Measurements from ENCODE around the gene EIF4EBP2.
A peak's percentile ranks its signal among the peaks of the same experiment; 100 is the strongest.

Gene EIF4EBP2

DNA sequence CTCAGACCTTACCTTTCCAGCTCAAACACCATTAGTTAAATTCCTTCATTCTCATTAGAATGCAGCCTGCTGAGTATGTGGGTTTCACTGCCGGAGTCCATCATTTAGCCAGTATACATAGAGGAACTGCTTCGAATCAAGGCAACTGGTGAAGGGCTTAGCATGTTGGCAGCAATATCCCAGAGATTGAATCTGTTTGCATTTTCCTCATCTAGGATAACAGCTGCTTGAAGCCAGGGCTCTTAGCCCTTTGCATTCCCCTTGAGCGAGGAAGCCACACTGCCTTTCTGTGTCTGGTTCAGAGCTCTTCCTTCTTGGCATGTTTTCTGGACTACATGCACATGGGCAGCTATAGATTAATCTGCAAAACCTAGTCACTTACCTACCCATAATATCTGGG is 22.9 kb downstream of the EIF4EBP2 start:
- H3K4me1 Mint-ChIP-seq: peaks cover 9% of the 10 kb centered on the region
- ATAC-seq (replicated peaks; ENCODE audit: extremely low read depth, poor library complexity, severe bottlenecking) (no peak), DNase-seq (ENCODE audit: low spot score in 2 of 2) (no peak)
- H3K9me3 Mint-ChIP-seq: no peaks in the 10 kb centered on the region
- H3K36me3 Mint-ChIP-seq (ENCODE audit: insufficient read depth): peaks cover 45% of the 10 kb centered on the region
- H3K27me3 Mint-ChIP-seq: no peaks in the 10 kb centered on the region
- H3K27ac Mint-ChIP-seq (ENCODE audit: low read depth): no peak overlapping the region
- no peak overlapping the region for H3K4me3 Mint-ChIP-seq

DNA sequence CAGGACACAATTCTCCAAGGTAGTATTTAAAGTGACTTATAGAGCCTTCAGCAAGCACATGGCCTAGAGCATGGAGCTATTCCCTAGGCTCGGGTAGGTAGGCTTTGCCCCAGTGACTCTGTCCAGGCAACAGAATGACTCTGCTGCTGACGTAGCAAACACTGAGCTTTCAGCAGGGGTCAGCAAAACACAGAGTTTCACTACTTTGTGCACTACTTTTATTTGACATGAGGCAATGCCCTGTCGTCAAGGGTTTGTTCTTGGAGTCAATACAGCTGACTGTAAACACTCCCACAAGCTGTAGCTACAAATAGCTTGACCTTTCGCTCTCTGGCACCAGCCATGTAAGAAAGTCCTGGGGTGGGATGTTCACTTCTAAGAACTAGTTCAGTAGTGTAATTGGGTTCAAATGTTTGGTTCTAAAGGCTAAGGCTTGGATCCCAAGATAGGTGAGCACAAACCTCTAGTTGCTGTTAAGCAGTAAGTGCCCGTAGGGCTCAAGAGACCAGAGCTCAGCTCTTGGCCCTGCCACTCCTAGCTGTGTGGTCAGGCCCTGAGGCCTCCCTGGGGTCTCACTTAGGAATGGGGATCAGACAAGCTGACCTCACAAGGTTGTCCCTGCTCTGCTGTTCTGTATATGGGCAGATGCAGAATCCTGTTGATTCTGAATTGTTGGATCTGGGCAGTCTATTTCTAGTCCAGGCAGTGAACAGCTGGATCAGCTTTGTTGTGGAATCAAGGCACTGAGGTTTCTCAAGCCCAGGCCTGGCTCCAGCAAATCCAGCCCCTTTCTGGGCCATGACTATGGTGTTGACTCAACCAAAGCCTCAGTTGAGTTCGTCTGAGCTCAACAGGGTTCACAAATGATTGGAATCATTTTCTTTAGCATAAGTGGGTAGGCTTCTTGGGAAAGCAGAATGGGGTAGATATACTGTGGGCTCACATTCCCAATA is 26.8 kb downstream of the EIF4EBP2 start:
- peaks cover 17% of the 10 kb centered on the region for H3K36me3 Mint-ChIP-seq (ENCODE audit: insufficient read depth)
- no peak overlapping the region for H3K4me3 Mint-ChIP-seq
- H3K4me1 Mint-ChIP-seq: peaks cover 7% of the 10 kb centered on the region
- no peak for DNase-seq (ENCODE audit: low spot score in 2 of 2)
- no peak for ATAC-seq (replicated peaks; ENCODE audit: extremely low read depth, poor library complexity, severe bottlenecking)
- no peak overlapping the region for H3K27ac Mint-ChIP-seq (ENCODE audit: low read depth)
- H3K9me3 Mint-ChIP-seq: no peaks in the 10 kb centered on the region
- H3K27me3 Mint-ChIP-seq: no peaks in the 10 kb centered on the region

DNA sequence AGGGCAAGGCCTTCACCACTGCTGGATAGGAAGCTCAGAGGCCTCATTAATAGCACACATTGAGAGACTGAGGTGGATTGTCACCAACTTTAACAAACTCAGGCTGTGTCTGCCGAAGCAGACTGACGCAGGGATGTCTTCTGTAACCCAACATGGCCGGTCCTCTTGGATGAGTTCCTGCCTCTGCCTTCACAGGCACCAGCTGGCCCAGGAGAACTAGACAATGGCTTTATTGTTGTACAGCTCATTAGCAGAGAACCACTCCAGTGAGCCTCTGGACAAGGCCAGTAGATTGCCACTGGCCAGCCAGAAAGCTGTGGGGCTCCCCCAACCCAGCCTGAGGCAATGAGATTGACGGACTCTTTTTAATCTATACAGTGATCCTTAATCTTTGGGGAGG is 28.2 kb downstream of the EIF4EBP2 start:
- DNase-seq (ENCODE audit: low spot score in 2 of 2) (no peak), ATAC-seq (replicated peaks; ENCODE audit: extremely low read depth, poor library complexity, severe bottlenecking) (no peak)
- H3K36me3 Mint-ChIP-seq (ENCODE audit: insufficient read depth): peaks cover 11% of the 10 kb centered on the region
- H3K27me3 Mint-ChIP-seq: no peaks in the 10 kb centered on the region
- H3K27ac Mint-ChIP-seq (ENCODE audit: low read depth): no peak overlapping the region
- H3K4me3 Mint-ChIP-seq: no peak overlapping the region
- peaks cover 7% of the 10 kb centered on the region for H3K4me1 Mint-ChIP-seq
- no peaks in the 10 kb centered on the region for H3K9me3 Mint-ChIP-seq

DNA sequence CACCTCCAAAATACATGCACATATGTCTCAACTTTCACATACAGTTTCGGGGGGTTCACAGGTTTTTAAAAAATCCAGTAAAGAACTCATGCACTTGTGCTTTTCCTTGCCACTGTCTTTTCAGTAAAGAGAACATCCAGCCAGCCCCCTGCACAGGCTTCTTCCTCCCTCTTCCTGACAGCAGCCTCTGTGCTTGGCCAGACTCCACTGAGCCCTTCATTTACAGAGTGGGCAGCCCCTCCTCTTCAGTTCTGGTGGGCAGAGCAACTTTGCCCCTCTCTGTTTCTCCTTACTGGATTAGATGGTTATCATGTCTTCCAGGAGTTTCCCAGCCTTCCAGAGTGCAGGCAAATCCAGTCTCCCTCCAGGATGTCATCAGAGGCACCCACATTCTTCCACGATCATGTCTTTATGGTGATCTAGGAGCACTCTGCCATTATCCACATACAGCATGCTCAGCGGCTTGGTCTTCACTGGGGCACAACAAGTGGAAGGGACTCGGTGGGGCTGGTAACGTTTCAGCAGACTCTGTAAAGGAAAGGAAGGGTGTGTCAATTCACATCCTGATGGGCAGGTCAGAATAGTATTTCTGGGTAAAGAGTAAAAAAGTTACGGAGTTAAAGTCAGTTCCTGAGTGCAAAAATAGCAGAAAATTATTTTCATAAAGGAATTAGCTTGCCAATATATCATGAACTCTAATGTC is 28.8 kb downstream of the EIF4EBP2 start:
- Mint-ChIP-seq H3K4me1 (peaks cover 7% of the 10 kb centered on the region), H3K9me3 (no peaks in the 10 kb centered on the region), H3K27me3 (no peaks in the 10 kb centered on the region), H3K27ac (ENCODE audit: low read depth) (peak overlapping the region; percentile 2), H3K4me3 (peak overlapping the region; percentile 33), H3K36me3 (ENCODE audit: insufficient read depth) (peaks cover 9% of the 10 kb centered on the region)
- no peak for ATAC-seq (replicated peaks; ENCODE audit: extremely low read depth, poor library complexity, severe bottlenecking)
- DNase-seq (ENCODE audit: low spot score in 2 of 2): no peak

DNA sequence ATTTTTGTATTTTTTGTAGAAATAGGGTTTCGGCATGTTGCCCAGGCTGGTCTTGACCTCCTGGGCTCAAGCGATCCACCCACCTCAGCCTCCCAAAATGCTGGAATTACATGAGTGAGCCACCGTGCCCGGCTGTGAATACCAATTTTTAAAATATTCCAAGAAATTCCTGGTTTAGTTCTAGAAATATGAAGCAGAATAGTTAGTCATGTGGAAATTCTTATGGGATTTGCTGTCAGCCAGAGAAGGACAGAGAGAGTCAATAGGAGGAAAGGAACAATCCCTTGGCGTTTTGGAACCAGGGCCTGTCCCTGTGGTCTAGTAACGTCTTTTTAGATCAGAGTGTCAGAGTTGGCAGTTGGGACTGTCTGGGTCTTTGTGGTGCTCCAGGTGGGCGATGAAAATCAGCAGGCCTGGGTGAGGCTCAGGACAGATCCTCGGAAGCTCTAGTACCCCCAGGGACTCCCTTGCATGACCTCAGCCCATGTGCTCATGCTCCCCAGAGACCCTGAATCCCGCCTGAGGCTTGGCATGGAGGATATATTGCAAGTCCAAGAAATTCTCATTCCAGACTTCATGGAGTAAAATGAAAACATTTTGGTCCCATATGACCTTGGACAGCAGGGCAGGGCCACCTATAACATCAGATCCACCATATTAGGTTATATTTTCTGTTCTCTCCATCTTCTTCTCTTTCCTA is 29.8 kb downstream of the EIF4EBP2 start:
- Mint-ChIP-seq H3K4me1 (peaks cover 7% of the 10 kb centered on the region), H3K9me3 (no peaks in the 10 kb centered on the region), H3K4me3 (no peak overlapping the region), H3K27me3 (no peaks in the 10 kb centered on the region), H3K27ac (ENCODE audit: low read depth) (no peak overlapping the region), H3K36me3 (ENCODE audit: insufficient read depth) (peaks cover 5% of the 10 kb centered on the region)
- ATAC-seq (replicated peaks; ENCODE audit: extremely low read depth, poor library complexity, severe bottlenecking): no peak
- no peak for DNase-seq (ENCODE audit: low spot score in 2 of 2)

DNA sequence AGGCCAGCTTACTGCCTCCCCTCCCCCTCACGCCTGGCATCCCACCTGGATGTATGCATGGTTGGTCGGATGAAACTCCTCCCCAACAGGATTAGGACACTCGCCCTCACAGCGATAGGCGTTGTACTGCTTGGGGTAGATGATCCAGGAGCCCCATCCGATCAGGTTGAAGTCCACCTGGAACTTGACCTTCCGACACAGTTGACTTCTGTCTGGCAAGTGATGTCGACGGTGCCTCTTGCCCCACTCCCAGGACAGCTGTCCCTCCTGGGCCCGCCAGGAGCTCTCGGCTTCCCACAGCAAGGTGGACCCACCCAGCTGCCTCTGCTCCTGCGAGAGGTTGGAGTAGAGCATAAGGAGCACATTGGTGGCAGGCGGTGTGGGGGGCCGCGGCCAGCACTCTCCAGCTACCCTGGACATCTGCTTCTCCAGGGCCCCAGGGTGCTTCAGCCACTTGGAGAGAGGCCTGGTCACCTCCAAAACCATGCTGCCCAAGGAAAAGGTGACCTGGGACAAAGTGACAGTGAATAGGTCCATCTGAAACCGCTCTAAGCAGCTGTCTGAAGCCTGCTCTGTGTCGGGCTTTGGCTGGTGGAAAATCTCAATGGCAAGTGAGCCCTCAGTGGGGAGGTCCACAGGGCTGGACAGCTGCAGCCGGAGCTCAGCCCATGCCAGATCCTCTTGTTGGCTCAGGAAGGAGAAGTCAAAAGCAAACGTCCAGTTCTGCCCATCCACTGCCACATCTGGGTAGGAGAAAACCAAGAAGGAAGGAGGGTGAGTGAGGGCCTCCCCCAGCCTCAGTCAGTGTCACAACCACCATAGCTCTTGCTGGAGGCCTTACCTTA is 31.5 kb downstream of the EIF4EBP2 start:
- peaks cover 13% of the 10 kb centered on the region for H3K27me3 Mint-ChIP-seq
- H3K4me3 Mint-ChIP-seq: no peak overlapping the region
- H3K9me3 Mint-ChIP-seq: no peaks in the 10 kb centered on the region
- H3K4me1 Mint-ChIP-seq: peaks cover 8% of the 10 kb centered on the region
- no peak overlapping the region for H3K27ac Mint-ChIP-seq (ENCODE audit: low read depth)
- no peak for ATAC-seq (replicated peaks; ENCODE audit: extremely low read depth, poor library complexity, severe bottlenecking)
- no peak for DNase-seq (ENCODE audit: low spot score in 2 of 2)
- H3K36me3 Mint-ChIP-seq (ENCODE audit: insufficient read depth): peaks cover 3% of the 10 kb centered on the region

DNA sequence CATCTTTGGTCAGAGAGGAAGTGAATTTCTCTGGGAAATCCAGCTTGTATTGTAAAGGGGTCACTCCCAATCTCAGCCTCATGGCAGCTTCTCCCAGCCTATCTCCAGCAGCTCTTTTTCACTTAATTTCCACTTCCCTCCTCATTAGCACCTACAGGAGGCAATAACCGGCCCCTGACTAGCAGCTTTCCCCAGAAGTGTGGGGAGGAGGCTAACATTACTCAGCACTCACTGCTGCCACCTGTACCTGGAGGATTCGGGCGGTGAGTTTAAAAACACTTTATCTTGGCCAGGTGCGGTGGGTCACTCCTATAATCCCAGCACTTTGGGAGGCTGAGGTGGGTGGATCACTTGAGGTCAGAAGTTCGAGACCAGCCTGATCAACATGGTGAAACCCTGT is 33.8 kb downstream of the EIF4EBP2 start:
- no peaks in the 10 kb centered on the region for H3K9me3 Mint-ChIP-seq
- no peak for ATAC-seq (replicated peaks; ENCODE audit: extremely low read depth, poor library complexity, severe bottlenecking)
- H3K36me3 Mint-ChIP-seq (ENCODE audit: insufficient read depth): peaks cover 4% of the 10 kb centered on the region
- no peak overlapping the region for H3K4me3 Mint-ChIP-seq
- peaks cover 26% of the 10 kb centered on the region for H3K4me1 Mint-ChIP-seq
- no peak for DNase-seq (ENCODE audit: low spot score in 2 of 2)
- no peak overlapping the region for H3K27ac Mint-ChIP-seq (ENCODE audit: low read depth)
- peaks cover 36% of the 10 kb centered on the region for H3K27me3 Mint-ChIP-seq

DNA sequence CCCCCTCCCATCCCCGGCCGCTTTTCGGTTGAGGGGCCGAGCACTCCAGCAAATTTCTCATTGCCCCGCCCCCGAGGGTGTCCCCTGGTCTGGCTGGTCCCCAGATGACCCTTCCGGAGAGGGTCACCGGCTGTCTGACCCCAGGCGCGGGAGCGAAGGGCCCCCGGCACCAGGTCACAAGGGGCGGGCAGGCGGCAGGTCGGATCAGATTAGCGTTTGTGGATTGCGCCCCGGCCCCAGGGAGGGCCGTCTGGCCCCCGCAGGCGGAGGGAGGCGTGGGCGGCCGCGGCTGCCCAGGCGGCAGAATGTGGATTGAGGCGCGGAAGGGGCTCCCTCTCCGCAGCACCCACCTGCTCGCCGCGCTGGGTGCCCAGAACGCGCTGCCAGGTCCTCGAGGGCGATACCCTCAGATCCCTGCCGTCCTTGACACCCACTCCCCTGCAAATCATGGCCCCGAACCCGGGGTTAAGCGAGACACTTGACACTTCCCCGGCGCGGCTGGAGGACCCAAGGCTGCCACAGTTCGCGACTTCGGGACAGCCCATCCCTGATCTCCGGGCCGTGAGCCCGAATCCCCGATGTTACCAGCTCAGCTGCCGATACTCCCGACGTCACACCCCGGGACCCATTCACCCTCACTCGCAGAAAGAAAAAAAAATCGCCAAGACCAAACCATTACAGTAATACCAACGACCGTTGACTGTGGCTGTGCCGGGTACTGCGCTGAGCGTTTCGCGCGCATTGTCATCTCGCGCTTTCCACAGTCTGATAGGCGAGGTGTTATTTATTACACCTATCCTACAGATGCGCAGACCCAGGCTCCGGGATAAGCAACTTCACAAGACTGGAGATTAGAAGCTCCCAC is 36.6 kb downstream of the EIF4EBP2 start:
- ATAC-seq (replicated peaks; ENCODE audit: extremely low read depth, poor library complexity, severe bottlenecking) (no peak), DNase-seq (ENCODE audit: low spot score in 2 of 2) (no peak)
- peaks cover 22% of the 10 kb centered on the region for H3K4me1 Mint-ChIP-seq
- no peak overlapping the region for H3K27ac Mint-ChIP-seq (ENCODE audit: low read depth)
- H3K4me3 Mint-ChIP-seq: peak overlapping the region; percentile 71
- H3K36me3 Mint-ChIP-seq (ENCODE audit: insufficient read depth): peaks cover 3% of the 10 kb centered on the region
- peaks cover 57% of the 10 kb centered on the region for H3K27me3 Mint-ChIP-seq
- H3K9me3 Mint-ChIP-seq: no peaks in the 10 kb centered on the region

DNA sequence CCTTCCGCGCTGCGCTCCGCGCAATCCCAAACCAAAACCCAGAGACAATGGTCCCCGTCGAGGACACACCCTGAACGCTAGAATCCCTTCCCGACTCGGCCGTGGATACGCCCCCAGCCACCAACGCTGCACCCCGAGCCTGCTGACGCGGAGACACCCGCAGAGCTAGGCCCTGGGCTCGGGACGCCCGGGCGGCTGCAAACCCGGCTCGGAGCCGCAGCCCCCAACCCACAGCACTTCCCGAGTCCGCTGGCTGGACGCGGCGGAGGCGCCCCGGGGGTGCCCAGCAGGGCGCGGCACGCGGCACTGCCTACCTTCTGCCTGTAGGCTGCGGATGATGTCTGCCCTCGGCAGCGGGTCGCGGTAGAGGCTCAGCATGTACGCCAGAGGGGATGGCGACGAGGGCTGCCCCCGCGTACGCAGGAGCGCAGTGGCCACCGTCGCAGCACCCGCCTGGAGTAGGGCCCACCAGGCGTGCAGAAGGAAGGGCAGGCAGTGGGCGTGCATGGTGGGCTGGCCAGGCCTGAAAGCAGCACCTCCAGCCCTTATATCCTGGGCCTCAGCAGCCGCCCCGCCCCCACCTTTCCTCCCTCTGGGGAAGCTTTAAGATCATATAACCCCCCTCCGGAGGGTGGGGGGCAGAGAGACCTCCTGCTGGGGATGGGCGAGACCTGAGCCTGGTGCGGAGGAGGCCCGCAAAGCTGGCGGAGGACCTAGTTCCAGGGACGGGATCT is 37.4 kb downstream of the EIF4EBP2 start, which contains the start of gene NODAL:
TSS of gene NODAL (minus strand) at position 521 of the 734 bp plus-strand sequence. CDS start at position 507, 14 bp downstream.
- ATAC-seq (replicated peaks; ENCODE audit: extremely low read depth, poor library complexity, severe bottlenecking) (no peak), DNase-seq (ENCODE audit: low spot score in 2 of 2) (no peak)
- no peaks in the 10 kb centered on the region for H3K9me3 Mint-ChIP-seq
- H3K27me3 Mint-ChIP-seq: peaks cover 57% of the 10 kb centered on the region
- peaks cover 22% of the 10 kb centered on the region for H3K4me1 Mint-ChIP-seq
- H3K27ac Mint-ChIP-seq (ENCODE audit: low read depth): no peak within 1 kb of the TSS
- H3K4me3 Mint-ChIP-seq: peak within 1 kb of the TSS; percentile 71
- peaks cover 3% of the 10 kb centered on the region for H3K36me3 Mint-ChIP-seq (ENCODE audit: insufficient read depth)

DNA sequence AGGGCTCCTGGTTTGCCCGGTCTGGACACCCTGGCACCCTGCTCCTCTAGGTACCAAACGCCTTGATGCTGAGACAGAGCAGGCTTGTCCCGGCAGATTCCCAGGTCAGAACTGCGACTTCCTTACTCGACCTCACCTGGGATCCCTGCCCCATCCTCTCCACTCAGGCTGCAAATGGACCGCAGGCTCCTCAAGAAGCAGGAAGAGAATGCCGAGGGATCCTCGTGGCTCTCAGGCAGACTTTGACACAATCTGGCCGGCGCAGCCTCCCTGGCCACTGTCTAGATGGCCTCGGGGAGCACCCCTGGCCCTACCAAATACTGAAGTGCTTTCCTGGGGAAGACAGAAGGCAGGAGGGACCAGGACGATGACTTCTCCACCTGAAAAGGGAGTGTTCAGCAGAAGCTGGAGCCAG is 38.0 kb downstream of the EIF4EBP2 start:
- DNase-seq (ENCODE audit: low spot score in 2 of 2) (no peak), ATAC-seq (replicated peaks; ENCODE audit: extremely low read depth, poor library complexity, severe bottlenecking) (no peak)
- Mint-ChIP-seq H3K36me3 (ENCODE audit: insufficient read depth) (peaks cover 3% of the 10 kb centered on the region), H3K9me3 (no peaks in the 10 kb centered on the region), H3K27ac (ENCODE audit: low read depth) (no peak overlapping the region), H3K4me3 (peak overlapping the region; percentile 71), H3K27me3 (peaks cover 57% of the 10 kb centered on the region), H3K4me1 (peaks cover 22% of the 10 kb centered on the region)

Data from central memory CD8-positive, alpha-beta T cell (primary cell).